Measurements from ENCODE around the gene CLIP2.
A peak's percentile ranks its signal among the peaks of the same experiment; 100 is the strongest.
"Not testable (repeated sequence)": the region's sequence is repeated elsewhere in the genome, so short reads cannot be mapped to it uniquely, and the experiment has no call there.

Gene CLIP2

GRCh38 chr7:74376256-74377036 lies 87.2 kb downstream of the CLIP2 start:
- no peak for DNase-seq

DNA sequence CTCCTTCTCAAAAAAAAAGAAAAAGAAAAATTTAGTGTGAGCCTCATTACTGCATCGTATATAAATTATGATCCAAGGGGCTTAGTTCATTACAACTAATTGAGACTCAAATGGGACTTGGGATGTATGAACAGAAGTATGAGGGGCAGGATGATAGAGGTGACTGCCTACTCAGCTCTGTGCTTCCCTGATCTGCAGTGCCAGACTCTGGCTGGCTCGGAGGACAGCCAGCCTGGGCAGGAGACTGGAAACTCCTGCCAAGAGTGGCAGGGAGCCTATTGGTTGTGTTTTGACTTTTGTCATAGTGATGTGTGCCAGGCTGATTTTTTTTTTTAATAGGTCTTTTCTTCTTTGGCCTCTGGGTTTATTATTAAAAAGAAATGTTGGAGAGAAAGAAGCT lies 90.7 kb downstream of the CLIP2 start:
- no peak for DNase-seq

DNA sequence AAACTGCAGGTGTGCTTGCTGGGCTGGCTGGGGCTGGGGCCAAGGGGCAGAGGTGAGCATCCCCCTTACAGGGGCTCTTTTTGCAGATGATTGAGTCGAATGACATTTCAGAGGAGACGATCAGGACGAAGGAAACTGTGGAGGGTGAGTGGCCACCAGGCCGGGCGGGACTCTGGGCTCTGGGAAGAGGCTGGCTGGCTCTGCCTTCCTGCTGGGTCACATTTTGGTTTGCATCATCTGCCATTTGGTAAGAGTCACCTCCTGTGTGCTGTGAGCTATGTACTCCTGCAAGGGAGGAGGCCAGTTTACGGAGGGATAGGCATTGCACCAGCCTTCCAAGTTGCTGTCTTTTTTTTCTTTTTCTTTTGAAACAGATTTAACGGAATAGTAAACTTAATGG lies 91.5 kb downstream of the CLIP2 start:
- DNase-seq: no peak

DNA sequence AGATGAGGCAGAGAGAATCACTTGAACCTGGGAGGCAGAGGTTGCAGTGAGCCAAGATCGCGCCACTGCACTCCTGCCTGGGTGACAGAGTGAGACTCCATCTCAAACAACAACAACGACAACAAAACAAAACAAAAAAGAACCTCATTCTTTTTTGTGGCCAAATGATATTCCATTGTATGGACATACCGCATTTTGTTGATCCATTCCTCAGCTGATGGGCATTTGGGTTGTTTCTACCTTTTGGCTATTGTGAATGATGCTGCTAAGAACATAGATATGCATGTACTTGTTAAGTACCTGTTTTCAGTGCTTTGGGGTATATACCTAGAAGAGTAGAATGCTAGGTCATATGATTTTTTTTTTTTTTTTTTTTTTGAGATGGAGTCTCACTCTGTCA lies 94.9 kb downstream of the CLIP2 start:
- not testable (repeated sequence) for DNase-seq

DNA sequence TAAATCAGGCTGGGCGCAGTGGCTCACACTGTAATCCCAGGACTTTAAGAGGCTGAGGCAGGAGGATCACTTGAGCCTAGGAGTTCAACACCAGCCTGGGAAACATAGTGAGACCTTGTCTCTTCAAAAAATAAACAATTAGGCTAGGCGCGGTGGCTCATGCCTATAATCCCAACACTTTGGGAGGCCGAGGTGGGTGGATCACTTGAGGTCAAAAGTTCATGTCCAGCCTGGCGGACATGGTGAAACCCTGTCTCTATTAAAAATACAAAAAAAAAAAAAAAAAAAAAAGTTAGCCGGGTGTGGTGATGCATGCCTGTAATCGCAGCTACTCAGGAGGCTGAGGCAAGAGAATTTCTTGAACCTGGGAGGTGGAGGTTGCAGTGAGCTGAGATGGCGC lies 95.6 kb downstream of the CLIP2 start:
- not testable (repeated sequence) for DNase-seq

DNA sequence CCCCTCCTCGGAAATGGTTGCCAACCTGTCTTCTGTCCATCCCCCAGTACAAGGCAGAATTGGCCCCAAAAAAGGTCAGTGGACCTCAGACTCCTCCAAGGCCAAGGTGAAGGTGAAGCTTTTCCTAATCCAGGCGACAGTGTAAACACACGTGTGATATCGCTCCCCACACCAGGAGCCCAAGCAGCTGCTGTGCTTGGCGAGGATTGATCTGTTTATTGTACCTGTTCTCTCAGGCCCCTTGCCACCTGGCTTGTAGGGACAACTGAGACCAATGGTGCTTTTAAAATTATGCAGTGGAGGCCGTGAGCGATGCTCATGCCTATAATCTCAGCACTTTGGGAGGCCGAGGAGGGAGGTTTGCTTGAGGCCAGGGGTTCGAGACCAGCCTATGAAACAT lies 98.4 kb downstream of the CLIP2 start:
- no peak for DNase-seq

- no peak for DNase-seq
These were observed 99.7 kb downstream of the CLIP2 start for GRCh38 chr7:74388880-74389415.

DNA sequence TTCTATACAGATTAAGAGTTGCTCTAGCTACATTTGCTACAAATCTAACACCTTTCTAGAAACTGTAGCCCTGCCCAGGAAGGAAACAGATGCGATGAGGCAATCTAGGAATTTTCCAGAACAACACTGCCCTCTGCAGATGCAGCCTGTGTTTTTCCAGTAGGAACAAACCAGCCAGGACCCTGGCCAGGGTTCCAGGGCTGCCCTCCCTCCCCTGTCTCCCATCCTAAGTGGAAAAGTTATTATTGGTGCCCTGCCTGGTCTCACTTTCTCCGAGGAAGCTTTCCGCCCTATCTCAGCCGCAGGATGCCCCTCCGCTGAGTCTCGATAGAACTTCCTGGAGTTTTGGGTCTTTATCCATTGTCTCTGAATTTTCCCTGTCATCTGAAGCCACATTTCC lies 104.5 kb downstream of the CLIP2 start:
- DNase-seq: not testable (repeated sequence)

- DNase-seq: not testable (repeated sequence)
These were observed 105.4 kb downstream of the CLIP2 start for GRCh38 chr7:74394601-74395000.

- no peak for DNase-seq
These were observed 106.6 kb downstream of the CLIP2 start for GRCh38 chr7:74395745-74396311.

- DNase-seq: no peak
These were observed 107.8 kb downstream of the CLIP2 start for GRCh38 chr7:74396993-74397392.

- DNase-seq: no peak
These were observed 109.2 kb downstream of the CLIP2 start for GRCh38 chr7:74398426-74398825.

DNA sequence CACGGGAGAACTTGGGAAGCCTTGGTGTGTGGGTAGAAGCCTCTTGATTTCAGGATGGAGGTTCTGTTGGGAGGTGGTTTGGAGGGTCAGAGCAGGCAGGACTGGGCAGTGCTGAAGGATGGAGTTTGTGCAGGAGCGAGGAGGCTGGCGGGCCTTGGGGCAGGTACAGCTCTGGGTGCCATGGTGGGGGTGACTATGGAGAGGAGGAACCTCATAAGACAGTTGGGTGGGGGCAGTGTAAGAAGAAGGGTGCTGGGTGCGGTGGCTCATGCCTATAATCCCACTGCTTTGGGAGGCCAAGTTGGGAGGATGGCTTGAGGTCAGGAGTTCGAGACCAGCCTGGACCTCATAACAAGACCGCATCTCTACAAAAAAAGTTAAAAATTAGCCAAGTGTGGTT lies 109.8 kb downstream of the CLIP2 start:
- DNase-seq: no peak

DNA sequence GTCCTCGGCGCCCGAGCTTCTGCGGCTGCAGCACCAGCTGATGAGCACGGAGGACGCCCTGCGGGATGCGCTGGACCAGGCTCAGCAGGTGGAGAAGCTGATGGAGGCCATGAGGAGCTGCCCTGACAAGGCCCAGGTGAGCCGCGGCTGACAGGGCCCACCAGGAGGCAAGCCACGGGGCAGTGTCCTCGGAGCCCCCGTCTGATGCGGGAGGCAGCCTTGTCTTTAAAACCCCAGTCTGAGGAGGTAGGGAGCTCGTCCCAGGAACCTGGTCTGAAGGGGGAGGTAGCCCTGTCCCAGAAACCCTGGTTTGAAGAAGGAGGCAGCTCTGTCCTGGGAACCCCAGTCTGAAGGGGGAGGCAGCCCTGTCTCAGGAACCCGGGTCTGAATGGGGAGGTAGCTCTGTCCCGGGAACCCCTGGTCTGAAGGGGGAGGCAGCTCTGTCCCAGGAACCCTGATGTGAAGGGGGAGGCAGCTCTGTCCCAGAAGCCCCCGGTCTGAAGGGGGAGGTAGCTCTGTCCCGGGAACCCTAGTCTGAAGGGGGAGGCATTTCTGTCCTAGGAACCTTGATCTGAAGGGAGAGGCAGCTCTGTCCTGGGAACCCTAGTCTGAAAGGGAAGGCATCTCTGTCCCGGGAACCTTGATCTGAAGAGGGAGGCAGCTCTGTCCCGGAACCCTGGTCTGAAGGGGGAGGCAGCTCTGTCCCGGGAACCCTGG lies 111.4 kb downstream of the CLIP2 start:
- DNase-seq: no peak

DNA sequence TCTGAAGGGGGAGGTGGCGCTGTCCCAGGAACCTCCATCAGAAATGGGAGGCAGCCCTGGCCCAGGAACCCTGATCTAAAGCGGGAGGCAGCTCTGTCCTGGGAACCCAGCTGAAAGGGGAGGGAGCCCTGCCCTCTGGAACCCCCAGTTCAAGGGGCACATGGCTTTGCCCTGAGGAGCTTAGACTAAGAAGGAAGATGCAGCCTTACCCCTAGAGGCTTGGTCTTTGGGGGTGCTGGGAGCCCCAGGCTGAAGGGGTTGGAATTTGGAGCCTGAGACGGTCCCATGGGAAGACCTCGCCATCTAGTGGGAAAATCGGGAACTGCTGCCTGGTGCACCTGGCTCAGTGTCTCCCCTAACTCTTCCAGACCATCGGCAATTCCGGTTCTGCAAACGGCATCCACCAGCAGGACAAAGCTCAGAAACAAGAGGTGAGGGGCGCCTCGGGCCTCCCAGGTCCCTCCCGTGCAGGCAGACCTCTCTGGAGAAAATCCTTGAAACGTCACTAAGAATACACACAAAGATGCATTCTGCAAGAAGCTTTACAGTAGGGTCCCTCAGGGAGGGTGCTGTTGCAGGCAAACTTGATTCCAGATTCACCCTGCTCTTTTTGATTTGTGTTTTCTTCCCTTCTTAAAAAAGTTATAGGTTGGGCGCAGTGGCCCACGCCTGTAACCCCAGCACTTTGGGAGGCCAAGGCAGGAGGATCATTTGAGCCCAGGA lies 112.1 kb downstream of the CLIP2 start:
- peak; percentile 52 for DNase-seq

GRCh38 chr7:74402668-74403067 lies 113.5 kb downstream of the CLIP2 start:
- not testable (repeated sequence) for DNase-seq

- no peak for DNase-seq
These were observed 114.5 kb downstream of the CLIP2 start for GRCh38 chr7:74403521-74404387.

GRCh38 chr7:74404388-74404700 lies 115.1 kb downstream of the CLIP2 start:
- DNase-seq: no peak

- no peak for DNase-seq
These were observed 115.5 kb downstream of the CLIP2 start for GRCh38 chr7:74404741-74405140.

DNA sequence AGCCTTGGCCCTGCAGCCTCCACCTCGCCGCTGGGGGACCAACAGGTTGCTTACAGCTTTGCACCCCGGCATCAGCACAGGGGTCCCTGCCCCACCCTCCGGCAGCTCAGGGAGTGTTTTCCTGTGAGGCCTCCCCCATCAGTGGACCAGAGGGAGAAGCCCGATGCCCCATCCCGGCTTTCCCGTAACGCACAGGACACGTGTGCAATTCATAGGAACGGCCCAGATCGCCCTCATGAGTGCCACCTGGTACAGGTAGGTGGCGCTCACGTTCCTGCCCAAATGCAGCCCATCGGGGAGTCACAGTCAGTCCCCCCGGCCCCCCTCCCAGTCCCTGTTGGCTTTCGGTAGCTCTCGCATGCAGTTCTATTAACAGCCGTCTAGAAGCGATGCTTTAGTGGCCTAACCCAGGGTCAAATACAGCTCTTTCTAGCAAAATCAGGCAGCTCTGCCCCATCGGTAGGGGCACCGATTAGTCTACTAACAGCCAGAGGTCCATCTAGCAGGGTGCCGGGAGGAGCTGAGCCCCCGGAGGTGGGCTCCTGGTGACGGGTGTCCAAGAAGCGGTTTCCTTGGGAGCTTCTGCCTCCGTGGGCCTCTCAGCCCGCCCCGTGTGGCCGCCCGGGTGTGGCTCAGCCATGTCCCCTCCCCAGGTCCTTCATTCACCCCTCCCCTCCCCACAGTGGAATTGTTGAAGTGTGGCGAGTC lies 116.1 kb downstream of the CLIP2 start:
- DNase-seq: no peak

DNA sequence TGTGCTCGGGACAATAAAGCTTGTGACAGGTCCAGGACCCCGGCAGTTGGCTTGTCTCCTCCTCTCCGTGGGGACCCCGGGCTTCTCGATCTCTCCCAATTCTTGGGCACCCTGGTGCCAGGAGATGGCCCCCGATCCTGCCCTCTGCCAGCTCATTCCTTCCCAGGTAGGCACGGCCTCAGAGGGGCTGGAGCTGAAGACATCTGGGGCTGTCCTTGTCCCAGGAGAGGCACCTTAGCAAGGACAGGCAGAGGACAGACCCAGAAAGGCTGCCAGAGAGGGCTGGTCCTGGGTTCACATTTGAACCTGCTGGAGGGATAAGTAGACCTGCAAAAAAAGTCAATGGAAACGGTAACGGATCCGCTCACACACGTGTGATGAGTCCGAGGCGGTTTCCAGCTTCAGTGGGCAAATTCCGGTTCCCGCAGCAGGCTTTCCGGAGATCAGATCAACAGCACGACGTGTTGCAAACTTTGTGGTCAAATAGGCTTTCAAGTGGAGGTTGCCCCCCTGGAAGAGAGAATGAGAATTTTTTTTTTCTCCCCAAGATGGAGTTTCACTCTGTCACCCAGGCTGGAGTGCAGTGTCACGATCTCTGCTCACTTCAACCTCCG lies 116.8 kb downstream of the CLIP2 start:
- no peak for DNase-seq
